ENCODE measurements around the gene ARG2.
"Not testable (repeated sequence)": the region's sequence is repeated elsewhere in the genome, so short reads cannot be mapped to it uniquely, and the experiment has no call there.

The ARG2 gene

DNA sequence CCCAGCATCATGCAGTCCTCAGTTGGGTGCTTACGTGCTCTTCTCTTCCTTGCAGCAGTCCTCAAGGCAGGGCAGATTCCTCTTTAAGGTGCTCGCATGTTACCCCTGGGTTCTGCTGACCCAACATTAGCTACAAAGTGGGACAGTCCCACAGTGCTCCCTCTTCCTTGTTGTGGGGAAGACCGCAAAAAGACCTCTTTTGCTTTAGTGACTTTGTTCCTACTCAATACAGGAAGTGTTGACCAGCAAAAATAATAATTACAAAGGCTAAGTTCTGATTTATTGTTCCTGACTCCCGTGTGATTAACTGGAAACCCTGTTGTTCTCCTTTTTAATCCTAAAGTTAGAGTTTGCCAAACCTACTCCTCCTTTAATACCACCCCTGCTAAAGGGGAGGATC lies 33.4 kb upstream of the ARG2 start:
- DNase-seq, result no peak

DNA sequence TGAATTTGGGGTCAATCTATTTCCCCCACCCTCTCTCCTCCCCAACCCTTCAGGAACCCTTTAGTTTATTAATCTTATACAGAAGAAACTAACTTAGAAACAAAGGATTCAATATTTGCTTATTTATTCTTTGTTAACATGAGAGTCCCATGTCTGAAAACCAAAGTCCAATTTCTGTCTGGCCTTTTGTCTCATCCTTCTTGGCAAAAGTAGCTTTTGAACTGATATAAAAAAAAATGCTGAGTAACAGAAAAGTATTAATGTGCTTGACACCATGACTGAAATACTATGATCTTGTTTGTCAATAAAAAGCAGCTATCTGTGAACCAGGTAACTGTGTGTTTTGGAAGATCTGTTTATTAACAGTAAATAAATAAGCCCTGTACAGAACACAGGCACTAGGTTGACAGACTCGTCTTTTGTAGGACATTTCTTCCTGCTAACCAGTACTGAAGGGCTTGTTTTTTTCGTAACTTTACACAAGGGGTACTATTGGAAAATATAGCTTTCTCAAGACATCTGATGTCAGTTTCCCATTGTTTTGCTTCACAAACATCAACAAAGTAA lies 30.4 kb upstream of the ARG2 start:
- no peak for DNase-seq

DNA sequence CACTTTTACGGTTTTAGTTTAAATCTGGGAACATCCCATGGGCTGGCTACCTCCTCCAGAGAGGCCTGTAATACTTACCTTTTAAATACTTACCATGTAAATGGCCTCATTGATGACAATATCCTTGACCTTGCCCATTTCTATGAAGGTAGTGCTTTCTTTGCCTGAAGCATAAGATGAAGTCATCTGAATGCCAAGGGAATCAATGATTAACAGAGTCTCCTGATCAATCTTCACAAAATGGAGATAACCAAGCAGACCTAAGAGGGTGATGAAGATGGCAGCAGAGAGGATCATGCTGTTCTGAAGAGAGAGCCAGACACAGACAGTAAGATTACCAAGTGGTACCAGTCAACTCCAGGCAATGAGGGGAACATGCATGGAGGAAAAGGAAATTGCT lies 26.1 kb upstream of the ARG2 start:
- DNase-seq, result not testable (repeated sequence)

DNA sequence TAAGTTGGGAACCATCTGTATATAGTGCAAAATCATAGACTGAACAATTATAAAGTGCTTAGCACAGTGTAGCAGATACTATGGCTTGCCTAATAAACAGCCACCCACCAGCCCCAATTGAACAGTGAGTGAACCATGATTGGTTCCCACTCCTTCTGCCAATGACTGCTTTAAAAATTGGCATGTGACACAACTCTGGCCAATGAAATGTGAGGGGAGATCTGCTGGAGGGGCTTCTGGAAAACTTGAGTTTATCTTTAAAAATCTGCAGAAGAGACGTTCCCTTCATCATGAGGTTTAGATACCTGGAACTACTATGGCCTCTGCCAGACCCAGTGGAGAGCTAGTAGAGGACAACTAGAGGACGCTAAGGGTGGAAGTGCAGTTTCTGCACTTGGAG lies 24.3 kb upstream of the ARG2 start:
- no peak for DNase-seq

DNA sequence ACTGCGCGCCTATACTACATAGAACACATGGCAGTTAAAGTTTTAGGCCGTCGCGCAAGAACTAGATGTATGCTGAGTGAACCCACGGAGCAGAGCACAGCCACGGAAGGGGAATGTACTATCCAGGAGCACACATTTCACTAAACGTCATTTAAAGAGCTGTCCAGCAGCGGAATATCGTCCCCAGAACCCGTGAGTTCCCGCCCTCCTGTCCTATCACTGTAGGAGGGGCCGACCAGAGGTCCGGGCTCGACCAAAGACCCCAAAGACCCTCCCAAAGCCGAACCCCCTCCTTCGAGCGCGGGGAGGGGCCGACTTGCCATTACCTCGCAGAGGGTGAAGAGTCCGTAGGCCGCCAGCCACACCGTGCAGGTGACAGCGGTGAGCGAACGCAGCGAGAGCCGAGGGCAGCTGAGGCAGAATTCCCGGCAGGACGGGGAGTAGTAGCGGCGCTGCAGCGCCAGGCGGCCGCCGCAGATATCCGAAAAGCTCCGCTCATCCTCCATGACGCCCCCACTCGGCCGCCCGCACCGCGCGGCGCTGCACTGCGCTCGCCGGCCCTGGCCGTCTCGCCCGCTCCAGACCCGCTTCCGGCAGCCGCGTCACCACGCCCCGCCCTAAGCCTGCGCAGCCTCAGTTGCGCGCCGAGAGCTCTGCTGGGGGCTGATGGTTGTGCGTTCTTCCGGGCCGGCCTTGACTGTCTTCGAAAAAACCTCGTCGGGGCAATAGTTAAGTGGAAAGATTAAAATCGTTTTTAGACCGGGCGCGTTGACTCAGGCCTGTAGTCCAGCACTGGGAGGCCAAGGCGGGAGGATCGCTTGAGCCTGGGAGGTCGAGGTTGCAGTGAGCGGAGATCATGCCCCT lies 19.8 kb upstream of the ARG2 start, which contains the start of gene PIGH:
Gene PIGH (minus strand): TSS at position 571 of the 864 bp plus-strand sequence. CDS start 65 bp downstream, at position 506.
- DNase-seq, result peak; percentile 95

DNA sequence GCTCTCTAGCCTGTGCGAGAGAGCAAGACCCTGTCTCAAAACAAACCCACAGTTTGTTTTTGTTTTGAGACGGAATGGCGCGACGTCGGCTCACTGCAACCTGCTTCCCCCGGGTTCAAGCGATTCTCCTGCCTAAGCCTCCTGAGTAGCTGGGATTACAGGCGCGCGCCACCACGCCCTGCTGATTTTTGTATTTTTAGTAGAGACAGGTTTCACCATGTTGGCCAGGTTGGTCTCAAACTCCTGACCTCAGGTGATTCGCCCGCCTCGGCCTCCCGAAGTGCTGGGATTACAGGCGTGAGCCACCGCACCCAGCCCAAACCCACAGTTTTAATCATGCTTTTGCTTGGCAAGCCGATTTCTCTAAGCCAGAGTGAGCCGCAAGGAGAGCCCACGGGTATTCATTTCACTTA lies 19.2 kb upstream of the ARG2 start:
- not testable (repeated sequence) for DNase-seq

DNA sequence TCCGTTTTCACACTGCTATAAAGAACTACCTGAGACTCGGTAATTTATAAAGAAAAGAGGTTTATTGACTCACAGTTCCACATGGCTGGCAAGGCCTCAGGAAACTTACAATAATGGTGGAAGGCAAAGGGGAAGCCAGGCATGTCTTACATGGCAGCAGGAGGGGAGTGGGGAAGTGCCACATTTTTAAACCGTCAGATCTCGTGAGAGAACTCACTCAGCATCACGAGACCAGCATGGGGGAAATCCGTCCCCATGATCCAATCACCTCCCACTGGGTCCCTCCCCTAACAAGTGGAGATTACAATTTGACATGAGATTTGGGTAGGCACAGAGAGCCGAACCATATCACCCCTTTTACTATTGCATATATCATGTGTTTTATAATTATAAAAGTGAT lies 17.6 kb upstream of the ARG2 start:
- no peak for DNase-seq

DNA sequence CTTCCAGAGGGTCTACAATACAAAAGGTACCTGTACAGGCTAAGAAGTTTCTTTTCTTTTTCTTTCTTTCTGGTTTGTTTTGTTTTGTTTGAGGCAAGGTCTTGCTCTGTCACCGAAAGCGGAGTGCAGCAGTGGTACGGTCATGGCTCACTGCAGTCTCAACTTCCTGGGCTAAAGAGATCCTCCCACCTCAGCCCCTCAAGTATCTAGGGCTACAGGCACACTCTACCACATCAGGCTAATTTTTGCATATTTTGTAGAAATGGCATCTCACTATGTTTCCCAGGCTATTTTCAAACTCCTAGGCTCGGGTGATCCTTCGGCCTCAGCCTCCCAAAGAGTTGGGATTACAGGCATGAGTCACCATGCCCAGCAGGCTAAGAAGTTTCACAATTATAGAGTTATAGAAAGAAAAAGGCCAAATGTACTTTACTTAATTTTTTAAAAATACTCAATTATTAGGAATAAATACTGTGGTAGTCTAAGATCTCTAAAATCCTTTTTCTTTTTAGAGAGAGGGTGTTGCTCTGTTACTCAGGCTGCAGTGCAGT lies 16.6 kb upstream of the ARG2 start:
- DNase-seq, result no peak

DNA sequence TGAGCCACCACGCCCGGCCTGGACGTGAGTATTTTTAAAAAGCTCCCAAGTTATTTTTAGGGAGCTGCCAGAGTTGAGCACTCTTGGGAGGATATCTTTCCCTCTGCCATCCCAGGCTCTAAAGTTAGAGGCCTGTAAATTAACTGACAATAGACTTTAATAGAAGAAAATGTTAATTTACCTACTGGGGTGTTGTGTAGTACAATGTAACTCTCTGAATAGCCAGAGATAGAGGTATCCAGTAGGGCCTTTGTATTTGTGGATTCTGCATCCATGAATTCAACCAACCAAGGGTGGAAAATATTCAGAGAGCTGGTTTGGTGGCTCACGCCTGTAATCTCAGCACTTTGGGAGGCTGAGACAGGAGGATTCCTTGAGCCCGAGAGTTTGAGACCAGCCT lies 12.1 kb upstream of the ARG2 start:
- no peak for DNase-seq

DNA sequence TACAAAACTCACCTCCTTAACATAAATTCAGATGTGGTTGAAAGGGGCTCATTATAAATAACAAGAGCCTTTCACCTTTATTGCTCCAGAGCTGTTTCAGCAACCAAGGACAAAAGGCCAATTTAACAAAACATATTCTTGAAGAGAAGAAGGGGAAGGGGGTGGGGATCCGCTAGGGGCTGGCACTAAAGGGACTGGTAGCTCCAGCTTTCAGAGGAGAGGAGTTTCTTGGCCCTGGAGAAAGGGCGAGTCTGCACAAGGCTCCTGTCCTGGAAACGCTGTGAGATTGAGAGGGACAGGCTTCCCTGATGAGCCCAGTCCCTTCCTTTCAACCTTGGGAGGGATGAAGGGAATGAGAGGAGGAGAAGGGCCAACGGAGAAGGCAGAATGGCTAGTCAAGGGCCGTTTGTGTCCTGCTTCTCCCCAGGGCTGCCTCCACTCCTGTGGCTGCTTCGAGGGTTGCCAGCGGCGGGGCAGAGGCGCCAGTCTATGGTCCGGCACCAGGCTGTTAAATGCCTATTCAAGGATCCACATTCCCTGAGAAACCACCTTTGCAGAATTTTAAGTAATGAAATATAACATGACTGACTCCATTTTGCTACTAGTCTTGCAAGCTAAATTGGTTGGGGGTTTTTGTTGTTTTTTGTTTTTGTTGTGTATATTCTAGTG lies 9.9 kb upstream of the ARG2 start:
- DNase-seq, result no peak

DNA sequence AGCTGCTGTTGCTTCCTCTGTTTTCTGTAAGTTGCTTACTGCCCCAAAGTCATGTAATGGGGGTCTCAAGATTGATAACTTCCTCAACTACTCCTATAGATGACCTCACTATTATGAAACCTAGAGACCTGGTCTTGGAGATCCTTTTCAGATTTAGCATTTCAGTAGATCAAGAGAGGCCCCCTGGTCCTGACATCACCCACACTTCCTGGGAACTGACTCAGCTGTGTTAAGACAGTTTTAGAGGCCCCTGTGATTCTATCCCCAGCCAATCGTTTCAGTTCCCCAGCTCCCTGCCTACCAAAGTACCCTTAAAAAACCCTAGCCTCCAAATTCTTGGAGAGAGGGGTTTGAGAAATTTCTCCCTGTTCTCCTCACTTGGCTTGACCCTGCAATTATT lies 9.2 kb upstream of the ARG2 start:
- no peak for DNase-seq

DNA sequence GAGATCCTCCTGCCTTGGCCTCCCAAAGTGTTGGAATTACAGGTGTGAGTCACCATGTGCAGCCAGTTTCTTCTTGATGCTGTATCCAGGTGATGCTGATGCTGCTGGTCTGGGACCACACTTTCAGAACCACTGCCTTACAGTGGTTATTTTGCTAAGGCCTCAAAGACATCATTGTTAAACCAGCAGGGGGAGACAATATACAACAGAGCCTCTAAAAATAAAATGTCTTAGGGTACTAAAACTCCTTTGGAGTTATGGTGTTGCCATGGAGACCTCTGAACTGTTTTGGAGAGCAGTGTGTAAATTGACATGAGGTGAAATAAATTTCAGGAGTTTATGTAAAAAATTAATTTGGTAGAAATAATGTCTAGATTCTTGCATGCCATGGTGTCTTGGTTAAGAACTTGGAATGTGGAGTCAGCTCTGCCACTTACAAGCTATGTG lies 1.1 kb upstream of the ARG2 start:
- peak; percentile 23 for DNase-seq

DNA sequence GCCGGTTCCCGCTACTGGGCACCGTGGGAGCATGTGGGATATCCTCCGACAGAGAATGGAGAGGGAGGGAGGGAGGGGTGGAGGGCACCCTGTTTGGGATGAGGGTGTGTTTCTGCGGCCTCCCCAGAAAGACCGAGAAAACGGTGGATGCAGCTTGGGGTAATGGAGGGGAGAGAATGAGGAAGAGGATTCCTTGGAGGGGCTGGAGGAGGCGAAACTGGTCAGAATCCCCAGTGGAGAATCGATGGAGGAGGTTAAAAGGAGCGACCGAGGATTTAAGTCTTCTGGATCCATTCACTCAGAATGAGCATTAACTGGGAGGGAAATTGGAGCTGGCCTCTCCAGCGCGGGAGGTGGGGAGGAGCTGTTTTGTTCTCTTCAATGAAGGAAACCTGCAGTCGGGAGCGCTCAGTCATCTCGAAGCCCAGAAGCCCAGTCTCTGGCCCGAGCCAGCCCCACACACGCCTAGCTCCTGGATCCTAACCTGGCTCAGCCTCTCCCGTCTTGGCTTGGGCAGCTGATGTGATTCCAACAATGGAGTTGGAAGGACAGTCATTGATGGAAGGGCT lies 581 bp downstream of the ARG2 start:
- peak; percentile 19 for DNase-seq

DNA sequence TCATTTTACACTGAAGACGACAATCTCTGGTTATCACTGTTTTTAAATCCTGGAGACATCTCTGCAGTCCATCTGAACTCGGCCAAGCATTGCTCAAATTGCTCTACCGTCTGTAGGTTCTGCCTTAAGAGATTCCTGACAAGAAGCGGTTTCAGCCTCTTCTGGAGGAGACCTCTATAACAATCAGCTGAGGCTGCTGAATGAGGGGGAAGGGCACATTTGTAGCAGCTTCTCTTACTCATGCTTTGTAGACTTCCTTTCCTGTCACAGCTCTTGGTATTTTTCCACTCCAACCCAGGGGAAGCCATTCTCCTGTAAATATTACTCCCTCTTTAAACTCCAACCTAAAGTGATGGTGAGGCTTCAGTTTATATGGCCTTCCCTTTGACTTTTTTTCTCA lies 3.0 kb downstream of the ARG2 start:
- DNase-seq, result peak; percentile 28

DNA sequence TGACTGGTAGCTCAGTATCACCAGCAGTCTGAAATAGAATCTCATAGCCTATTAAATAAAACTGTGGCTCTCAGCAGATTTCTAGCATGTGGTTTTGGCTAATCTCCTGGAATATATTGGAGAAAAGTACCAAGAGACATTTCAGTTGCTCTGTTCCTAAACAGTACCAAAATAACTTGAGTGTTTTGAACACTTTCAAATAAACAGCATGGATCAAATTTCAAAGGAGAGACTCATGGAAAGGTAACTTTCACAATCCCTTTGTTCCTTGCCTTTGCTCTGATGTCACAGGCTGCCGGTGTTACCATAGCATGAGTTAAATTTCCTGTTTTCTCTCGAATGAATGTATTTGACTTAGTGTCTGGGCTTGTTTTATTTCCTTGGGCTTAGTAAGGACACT lies 3.4 kb downstream of the ARG2 start:
- DNase-seq, result peak; percentile 15

DNA sequence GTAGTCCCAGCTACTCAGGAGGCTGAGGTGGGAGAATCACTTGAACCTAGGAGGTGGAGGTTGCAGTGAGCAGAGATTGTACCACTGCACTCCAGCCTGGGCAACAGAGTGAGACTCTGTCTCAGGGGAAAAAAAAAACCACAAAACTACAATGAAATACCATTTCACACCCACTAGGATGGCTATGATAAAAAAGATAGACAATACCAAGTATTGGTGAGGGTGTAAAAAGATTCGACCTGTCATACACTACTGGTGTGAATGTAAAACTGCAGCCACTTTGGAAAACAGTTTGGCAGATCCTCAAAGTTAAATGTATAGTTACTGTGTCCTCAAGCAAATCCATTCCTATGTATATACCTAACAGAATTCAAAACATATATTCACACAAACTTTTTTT lies 6.4 kb downstream of the ARG2 start:
- DNase-seq, result not testable (repeated sequence)

DNA sequence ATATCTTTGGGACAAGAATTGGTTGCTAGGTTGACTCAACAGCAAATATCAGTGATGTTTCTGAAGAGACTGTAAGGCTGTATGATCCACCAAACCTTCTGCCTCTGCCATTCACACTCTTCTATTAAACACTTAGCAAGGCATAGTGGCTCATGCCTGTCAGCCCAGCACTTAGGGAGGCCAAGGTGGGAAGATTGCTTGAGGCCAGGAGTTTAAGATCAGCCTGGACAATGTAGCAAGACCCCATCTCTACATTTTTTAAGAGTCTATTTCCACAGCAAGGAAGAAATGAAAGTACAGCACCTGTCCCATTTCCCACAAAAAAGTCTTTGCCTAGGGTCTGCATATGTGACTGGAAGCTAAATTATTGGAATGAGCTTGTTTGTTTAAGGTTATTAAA lies 7.8 kb downstream of the ARG2 start:
- DNase-seq, result no peak

DNA sequence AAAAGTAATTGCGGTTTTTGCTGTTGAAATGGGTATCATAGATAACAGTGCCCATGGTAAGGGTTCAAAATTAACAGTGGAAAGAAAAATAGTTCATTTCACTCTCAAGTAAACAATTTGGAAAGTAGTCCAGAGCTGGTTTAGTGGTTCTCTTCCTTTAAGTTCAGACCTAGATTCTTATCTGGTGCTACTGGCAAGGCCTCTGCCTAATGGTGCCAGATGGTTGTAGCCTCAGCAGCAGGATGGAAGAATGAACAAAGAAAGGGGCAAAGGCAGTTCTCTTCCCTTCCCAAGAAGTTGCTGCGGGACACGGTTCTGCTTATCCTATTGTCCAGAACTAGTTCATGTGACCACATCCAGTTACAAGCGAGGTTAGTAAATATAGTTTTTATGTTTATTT lies 10.5 kb downstream of the ARG2 start:
- no peak for DNase-seq

DNA sequence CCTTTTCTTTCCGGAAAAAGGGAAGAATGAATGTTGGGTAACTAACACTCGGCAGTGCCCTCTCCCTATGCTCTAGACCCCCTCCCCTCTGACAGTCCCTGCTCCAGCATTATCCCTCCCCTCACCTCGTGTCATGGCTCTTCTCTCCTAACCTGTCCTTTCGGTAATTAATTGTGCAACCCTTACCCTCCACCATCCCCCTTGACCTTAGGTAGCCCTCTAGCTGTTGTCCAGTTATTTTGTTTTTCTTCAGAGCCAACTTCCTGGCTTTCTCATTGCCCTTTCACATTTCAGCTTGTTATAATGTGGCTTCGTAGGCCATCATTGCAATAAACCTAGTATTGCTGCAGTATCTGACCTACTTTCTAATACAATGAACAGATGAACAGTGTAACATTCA lies 11.2 kb downstream of the ARG2 start:
- no peak for DNase-seq

DNA sequence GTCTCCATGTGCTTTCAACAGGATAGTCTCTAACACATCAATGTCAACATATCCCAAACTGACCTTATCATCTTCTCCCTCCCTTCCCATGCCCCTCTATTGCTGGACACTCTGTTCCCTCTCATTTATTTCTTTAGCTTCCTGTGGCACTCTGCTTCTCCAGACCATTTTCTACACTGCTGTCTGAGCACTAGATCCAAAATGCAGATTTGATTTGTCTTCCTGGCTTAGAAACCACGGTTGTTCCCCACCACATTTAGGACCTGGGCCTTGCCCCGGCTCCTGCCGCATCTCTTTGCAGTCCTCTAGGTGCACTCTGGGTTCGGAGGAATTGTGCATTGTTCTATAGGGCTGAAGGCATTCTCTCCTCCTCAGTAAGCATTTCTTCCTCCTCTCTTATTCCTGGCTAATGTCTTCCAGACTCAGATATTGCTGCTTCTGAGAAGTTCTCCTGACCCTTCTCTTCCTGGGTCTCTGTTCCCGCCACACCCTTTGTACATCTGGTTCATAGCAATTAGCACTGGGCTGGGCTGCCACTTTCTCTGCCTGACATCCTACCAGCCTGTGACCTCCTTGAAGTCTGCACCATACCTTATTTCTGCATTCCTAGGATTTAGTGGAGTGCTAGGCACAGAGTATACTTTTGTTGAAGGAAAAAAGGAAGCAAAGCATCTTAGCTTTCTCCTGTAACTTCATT lies 13.9 kb downstream of the ARG2 start:
- no peak for DNase-seq

DNA sequence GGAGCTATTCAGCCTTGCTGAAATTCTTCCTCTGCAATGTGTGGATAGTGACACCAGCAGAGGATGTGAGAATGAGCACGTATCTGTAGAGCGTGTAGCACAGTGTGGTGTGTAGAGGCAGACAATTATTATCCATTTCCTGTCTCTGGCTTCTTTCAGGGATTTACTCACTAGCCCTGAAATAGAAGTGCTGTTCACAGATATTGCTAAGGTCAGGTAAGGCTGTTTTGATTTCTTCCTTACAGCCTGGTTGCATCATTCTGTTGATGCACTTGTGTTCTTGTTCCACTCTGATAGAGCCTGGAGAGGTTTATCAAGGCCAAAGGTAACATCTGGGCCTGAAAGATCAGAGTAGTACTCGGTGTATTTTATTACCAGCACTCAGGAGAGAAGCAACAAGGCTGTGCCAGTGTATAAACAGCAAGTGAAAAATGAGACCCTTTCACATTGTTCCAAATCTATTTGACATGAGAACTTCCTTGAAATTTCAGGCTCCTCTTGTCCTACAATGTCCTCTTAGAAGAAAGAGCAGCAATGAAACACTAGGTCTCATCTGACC lies 16.7 kb downstream of the ARG2 start:
- DNase-seq, result no peak

DNA sequence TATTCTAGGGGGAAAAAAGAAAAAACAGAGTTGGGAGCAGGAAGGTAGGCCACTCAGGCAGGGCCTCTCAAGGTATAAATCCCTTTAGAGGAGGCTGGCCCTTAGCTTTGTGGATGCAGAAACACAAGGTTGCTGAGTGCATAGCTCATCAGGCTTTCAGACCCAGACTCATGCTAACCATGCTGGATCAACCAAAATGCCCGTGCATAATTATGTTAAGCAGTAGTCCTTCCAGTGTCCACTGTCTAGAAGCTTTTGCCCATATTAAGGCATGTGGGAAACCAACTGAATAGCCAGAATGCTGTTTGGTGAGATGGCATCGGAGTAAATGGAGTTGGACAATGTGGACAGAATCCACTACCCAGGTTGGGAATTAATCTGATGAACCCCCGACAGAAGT lies 18.9 kb downstream of the ARG2 start:
- DNase-seq, result no peak
